K562 (cell line): ENCODE measurements around the gene CYTH1. TPM values are rescaled to one million over a fixed set of nuclear protein-coding genes. Genes with fewer than 3 reads are reported as not detected.
A peak's percentile ranks its signal among the peaks of the same experiment; 100 is the strongest.

Source experiments
- ATAC-seq: fragments of 200-7000 bp; cut with Tn5 transposase; 3 replicates; pipeline ENCODE4 v1.9.1; 2020; ENCODE audit warnings: moderate library complexity
- BruUV-seq: library from RNA; stranded (reverse); fragments of 400-500 nt; replicated peaks from 2 replicates; lab custom pipeline; 2021; lab: Mats Ljungman, UMichigan
- CTCF ChIA-PET: fragments of 300-600 bp; formaldehyde crosslinking; extraction: SDS; loops from one replicate; lab custom pipeline; 2021; ENCODE audit warnings: low intra/inter-chr PET ratio; lab: Yijun Ruan, JAX
- POLR2A ChIA-PET: fragments of 300-600, 350-650 bp; sonication (Branson Sonifier 250); formaldehyde crosslinking; extraction: SDS; loops from one replicate; lab custom pipeline; 2021; ENCODE audit warnings: antibody characterized with exemption, inconsistent platforms; lab: Yijun Ruan, JAX
- DNase-seq, 4 experiments: peaks; one replicate each; pipeline versions ENCODE4 v3.0.0 to v3.0.0-alpha.2; 2011 to 2018; ENCODE audit warnings: low spot score in 3 of 4, mixed read lengths in 3 of 4; ENCODE audit errors: extremely low read depth in 1 of 4
- FAIRE-seq: peaks from 2 replicates; lab custom pipeline; 2011; peaks lifted over from hg19 to GRCh38; lab: Jason Lieb, UNC
- H2AFZ ChIP-seq: 2 replicates; pipeline ENCODE4 v1.6.0; 2011; ENCODE audit warnings: low read depth, low read length, control low read depth, inconsistent platforms
- H3K27ac ChIP-seq: fragments of 200-600 bp; 3 replicates; pipeline ENCODE4 v1.8.0; 2011; ENCODE audit warnings: low read depth, mild to moderate bottlenecking, control low read depth, inconsistent platforms, low read length, moderate library complexity, mixed read lengths; ENCODE audit errors: extremely low read depth
- H3K27me3 ChIP-seq, 2 experiments: fragments of 300-600 bp in 1 of 2; 2 replicates in 1 of 2; 3 replicates in 1 of 2; pipeline versions ENCODE4 v1.6.0 to v1.8.0; 2011; ENCODE audit warnings: inconsistent platforms in 2 of 2, low read length in 2 of 2, mild to moderate bottlenecking in 1 of 2, mixed read lengths in 1 of 2, moderate library complexity in 1 of 2; ENCODE audit not compliant: control insufficient read depth in 2 of 2, insufficient read depth in 2 of 2
- H3K36me3 ChIP-seq: fragments of 300-600 bp; 3 replicates; pipeline ENCODE4 v1.8.0; 2011; ENCODE audit warnings: mild to moderate bottlenecking, low read length, inconsistent platforms; ENCODE audit not compliant: control insufficient read depth, insufficient read depth
- H3K4me1 ChIP-seq, 2 experiments: fragments of 200-600 bp in 1 of 2; replicated peaks in 1 of 2; 2 replicates in 1 of 2; 3 replicates in 1 of 2; pipeline versions ENCODE4 v1.5.1 to v1.8.0; 2011; ENCODE audit warnings: inconsistent platforms in 2 of 2, low read length in 2 of 2, mild to moderate bottlenecking in 1 of 2, mixed read lengths in 1 of 2, moderate library complexity in 1 of 2; ENCODE audit not compliant: control insufficient read depth in 2 of 2, insufficient read depth in 2 of 2
- H3K4me2 ChIP-seq: 2 replicates; pipeline ENCODE4 v1.6.1; 2011; ENCODE audit warnings: low read length, control low read depth, inconsistent platforms, mixed read lengths; ENCODE audit not compliant: insufficient read depth
- H3K4me3 ChIP-seq: fragments of 200-600 bp; sonication (generic), shearing (Covaris generic); 2 replicates; pipeline ENCODE4 v1.5.1; 2016; ENCODE audit warnings: control low read depth, inconsistent platforms
- H3K79me2 ChIP-seq: fragments of 200-600 bp; 3 replicates; pipeline ENCODE4 v1.8.0; 2011; ENCODE audit warnings: low read length, inconsistent platforms; ENCODE audit not compliant: control insufficient read depth, insufficient read depth
- H3K9ac ChIP-seq, 2 experiments: 2 replicates each; pipeline versions ENCODE4 v1.6.0 to v1.6.1; 2011; ENCODE audit warnings: low read depth in 2 of 2, low read length in 2 of 2, control low read depth in 1 of 2, inconsistent platforms in 1 of 2, mild to moderate bottlenecking in 1 of 2, mixed read lengths in 1 of 2; ENCODE audit not compliant: insufficient read depth in 1 of 2
- H3K9me1 ChIP-seq: one replicate; pipeline ENCODE4 v1.6.0; 2011; ENCODE audit warnings: inconsistent platforms, mild to moderate bottlenecking, low read length, moderate library complexity; ENCODE audit not compliant: control insufficient read depth, insufficient read depth
- H3K9me3 ChIP-seq: replicated peaks from 2 replicates; pipeline ENCODE4 v1.5.1; 2011; ENCODE audit warnings: low read depth, low read length, inconsistent platforms; ENCODE audit not compliant: control insufficient read depth, insufficient read depth
- H4K20me1 ChIP-seq: replicated peaks from 2 replicates; pipeline ENCODE4 v1.6.1; 2011; ENCODE audit warnings: low read length, inconsistent platforms, mixed read lengths; ENCODE audit not compliant: control insufficient read depth, insufficient read depth
- ATF7 ChIP-seq: fragments of 450-650 bp; IDR thresholded peaks from 2 replicates; pipeline ENCODE4 v1.7.1; 2014; ENCODE audit warnings: mild to moderate bottlenecking, moderate library complexity
- FOXA1 ChIP-seq: fragments of 450-650 bp; IDR thresholded peaks from 2 replicates; pipeline ENCODE4 v1.6.1; 2016; ENCODE audit warnings: mild to moderate bottlenecking, borderline replicate concordance
- FOXP4 ChIP-seq: sonication (generic); formaldehyde crosslinking; IDR thresholded peaks from 2 replicates; pipeline ENCODE4 v1.8.0; 2022; ENCODE audit warnings: mild to moderate bottlenecking, missing genetic modification reagents, borderline replicate concordance
- MXI1 ChIP-seq: IDR thresholded peaks from 2 replicates; pipeline ENCODE4 v1.6.1; 2011; ENCODE audit warnings: low read depth, mild to moderate bottlenecking, improper control_type of control experiment, low read length
- POLR2G ChIP-seq: fragments of 200-400 bp; formaldehyde crosslinking; IDR thresholded peaks from 2 replicates; pipeline ENCODE4 v1.6.1; 2017; ENCODE audit warnings: low read depth, mild to moderate bottlenecking, antibody characterized with exemption, low read length, moderate library complexity
- POLR3G ChIP-seq: IDR thresholded peaks from 2 replicates; pipeline ENCODE4 v1.6.1; 2011; ENCODE audit not compliant: insufficient read length, insufficient replicate concordance; ENCODE audit errors: extremely low read depth
- ZNF224 ChIP-seq: sonication (generic); formaldehyde crosslinking; IDR thresholded peaks from 2 replicates; pipeline ENCODE4 v1.8.0; 2022; ENCODE audit warnings: mild to moderate bottlenecking, missing genetic modification reagents
- ZNF316 ChIP-seq: fragments of 450-650 bp; IDR thresholded peaks from 2 replicates; pipeline ENCODE4 v1.6.1; 2016
- WGBS: fragments of 100-300 bp; shearing (Covaris generic); methylation state at CpG from one replicate; pipeline ENCODE4 v1.1.6; 2016; ENCODE audit warnings: low coverage, mixed read lengths; ENCODE audit not compliant: insufficient coverage; ENCODE audit errors: missing lambda C conversion rate; 5-methylcytosine and 5-hydroxymethylcytosine counted together
- in situ Hi-C: fragments of 300-500 bp; cut with MboI; formaldehyde crosslinking; loops from 4 replicates; pipeline ENCODE4 v1.15.0; 2018; ENCODE audit warnings: inconsistent platforms, mixed read lengths
- intact Hi-C: fragments of 100-400 bp; cut with micrococcal nuclease; formaldehyde crosslinking; loops from 2 replicates; pipeline ENCODE4 v1.14.2; 2022
- polyA plus RNA-seq, 8 experiments: library from polyadenylated mRNA; depleted of rRNA in 4 of 8; stranded (reverse) in 5 of 8; unstranded in 3 of 8; fragments of >200 nt; fragmentation: Nextera tagmentation in 2 of 8; fragmentation: Illumina TruSeq in 1 of 8; extraction: Ambion mirVana in 2 of 8; extraction: Trizol in 1 of 8; gene quantifications; 2 replicates each; pipeline versions ENCODE4 v1.2.1 to v1.2.3, GENCODE V29; 2011 to 2014; ENCODE audit warnings: inconsistent platforms in 1 of 8, missing spikeins in 1 of 8
- total RNA-seq, 7 experiments: library from RNA; depleted of rRNA in 6 of 7; stranded (reverse); fragments of >200 nt in 6 of 7; fragmentation: Illumina TruSeq in 2 of 7; extraction: Trizol in 2 of 7; gene quantifications; 2 replicates each; pipeline versions ENCODE4 v1.2.1 to v1.2.3, GENCODE V29; 2011 to 2021; ENCODE audit warnings: low replicate concordance in 1 of 7

Gene CYTH1
- total and polyA plus RNA-seq, 9 of the 15 experiments (the other 6 are each of a cell fraction or from before 2014, with no cell fraction given) = 0.52 to 27.7 (median 16.8) TPM

- H2AFZ ChIP-seq = no peak overlapping the region
- no peak overlapping the region for H3K9ac ChIP-seq
- H3K4me3 ChIP-seq = no peak overlapping the region
- WGBS = 31% methylated on average over 8 of the region's 8 CpGs
- no peaks in the 10 kb centered on the region for H3K36me3 ChIP-seq
- intact Hi-C loops = no loop called here
- H3K9me3 ChIP-seq = no peaks in the 10 kb centered on the region
- FAIRE-seq (no peak), DNase-seq (no peak), ATAC-seq (no peak)
- no peaks in the 10 kb centered on the region for H3K27me3 ChIP-seq
- no peak overlapping the region for H3K4me2 ChIP-seq
- no TSS peak for BruUV-seq
- no peak overlapping the region for H3K27ac ChIP-seq
- CTCF ChIA-PET = no interaction called here
- peaks cover 21% of the 10 kb centered on the region for H3K79me2 ChIP-seq
- no peaks in the 10 kb centered on the region for H3K9me1 ChIP-seq
- no peak for TF ChIP-seq FOXA1
- TF ChIP-seq ZNF224 (CRISPR knock-in tag) = no peak
- TF ChIP-seq POLR3G = no peak
- no peak for TF ChIP-seq ATF7
- peaks cover 0 to 15% of the 10 kb centered on the region in 2 experiments; a peak in 3 of 5 replicates for H3K4me1 ChIP-seq
- POLR2A ChIA-PET = interaction anchor here (1.7 kb wide), 1 partner anchor 9 kb away, joined by 3 read pairs; no protein-coding TSS in a partner anchor
- peaks cover 66% of the 10 kb centered on the region for H4K20me1 ChIP-seq
- in situ Hi-C loops = no loop called here
These were observed 58.1 kb downstream of the CYTH1 start for GRCh38 chr17:78723957-78724356.

- FAIRE-seq (no peak), ATAC-seq (no peak), DNase-seq (no peak)
- peaks cover 24% of the 10 kb centered on the region; the same call in 2 of the 3 replicates for H3K79me2 ChIP-seq
- CTCF ChIA-PET = no interaction called here
- no peak overlapping the region for H3K27ac ChIP-seq
- BruUV-seq = no TSS peak
- no peak overlapping the region for H2AFZ ChIP-seq
- H3K9me1 ChIP-seq = no peaks in the 10 kb centered on the region
- intact Hi-C loops = no loop called here
- POLR2A ChIA-PET = interaction anchor here (0.7 to 1.7 kb wide), 3 partner anchors 8 to 14 kb away, joined by 3 to 4 read pairs (median 3); no protein-coding TSS in a partner anchor
- no peak overlapping the region for H3K4me3 ChIP-seq
- peaks cover 73% of the 10 kb centered on the region for H4K20me1 ChIP-seq
- TF ChIP-seq ZNF316 (0 out of 2 replicates have a peak, but pooled peaks have one; percentile 8), MXI1 (no peak), POLR2G (0 out of 2 replicates have a peak, but pooled peaks have one; percentile 15), FOXP4 (CRISPR knock-in tag) (no peak)
- no peak overlapping the region for H3K4me2 ChIP-seq
- no peaks in the 10 kb centered on the region for H3K36me3 ChIP-seq
- no peaks in the 10 kb centered on the region for H3K9me3 ChIP-seq
- peak overlapping the region in 1 of 2 experiments; percentile 55; a peak in 1 of 4 replicates for H3K9ac ChIP-seq
- in situ Hi-C loops = no loop called here
- no peaks in the 10 kb centered on the region for H3K27me3 ChIP-seq
- peaks cover 0 to 15% of the 10 kb centered on the region in 2 experiments; a peak in 3 of 5 replicates for H3K4me1 ChIP-seq
- WGBS = 61% methylated on average over 19 of the region's 25 CpGs
These were observed 58.9 kb downstream of the CYTH1 start for GRCh38 chr17:78723001-78723796.
